ENCODE measurements around the gene TMEM108. TPM values are rescaled to one million over a fixed set of nuclear protein-coding genes. Genes with fewer than 3 reads are reported as not detected.

TMEM108 gene
- total and polyA plus RNA-seq, 2 experiments from 2014 or later: 7.4 to 15.3 TPM

- TF ChIP-seq ZNF462 (CRISPR knock-in tag; IDR thresholded peaks at IDR 0.05) (no peak), EZH2 (IDR thresholded peaks at IDR 0.05; ENCODE audit: low read depth, unreplicated experiment) (no peak), EZH2phosphoT487 (IDR thresholded peaks at IDR 0.05; ENCODE audit: unreplicated experiment) (no peak), CREB1 (CRISPR knock-in tag; IDR thresholded peaks at IDR 0.05; ENCODE audit: low read depth) (no peak), ETS1 (IDR thresholded peaks at IDR 0.05) (no peak)
These were observed 211.3 kb downstream of the TMEM108 start (continued) for GRCh38 chr3:133249490-133249889.

- H3F3A ChIP-seq (replicated peaks; ENCODE audit: low read depth): no peaks in the 10 kb centered on the region
- TF ChIP-seq ZNF114 (CRISPR knock-in tag; IDR thresholded peaks at IDR 0.05) (no peak), CREB1 (CRISPR knock-in tag; IDR thresholded peaks at IDR 0.05; ENCODE audit: low read depth) (no peak), JUNB (IDR thresholded peaks at IDR 0.05; ENCODE audit: unreplicated experiment) (no peak), REST (IDR thresholded peaks at IDR 0.05; ENCODE audit: unreplicated experiment) (no peak), EZH2phosphoT487 (IDR thresholded peaks at IDR 0.05; ENCODE audit: unreplicated experiment) (no peak), ETS1 (IDR thresholded peaks at IDR 0.05) (no peak)
These were observed 216.0 kb downstream of the TMEM108 start for GRCh38 chr3:133254151-133254550.

More at GRCh38 chr3:133254151-133254550, 216.0 kb downstream of the TMEM108 start:
- H4K20me1 ChIP-seq (replicated peaks; ENCODE audit: insufficient read depth): no peaks in the 10 kb centered on the region
- H3K4me2 ChIP-seq: no peak overlapping the region
- Mint-ChIP-seq H3K9me3 (no peaks in the 10 kb centered on the region; the same call in 2 of the 3 replicates), H3K27ac (no peak overlapping the region), H3K4me1 (no peaks in the 10 kb centered on the region; the same call in 2 of the 3 replicates), H3K4me3 (no peak overlapping the region), H3K36me3 (ENCODE audit: low read depth) (no peaks in the 10 kb centered on the region; the same call in 2 of the 3 replicates), H3K27me3 (ENCODE audit: insufficient read depth, low read depth, poor library complexity) (no peaks in the 10 kb centered on the region)
- no peaks in the 10 kb centered on the region; the same call in 1 of the 2 replicates for H3K9me2 ChIP-seq (ENCODE audit: insufficient read depth)
- no peak overlapping the region for H2AFZ ChIP-seq
- H3K79me2 ChIP-seq (replicated peaks; ENCODE audit: insufficient read depth): no peaks in the 10 kb centered on the region
- H3K27ac ChIP-seq (ENCODE audit: low read depth): no peak overlapping the region
- H3K4me1 ChIP-seq (ENCODE audit: insufficient read depth): no peaks in the 10 kb centered on the region
- DNase-seq (ENCODE audit: low spot score): no peak
- no peaks in the 10 kb centered on the region for H3K36me3 ChIP-seq (ENCODE audit: insufficient read depth)
- no peak overlapping the region for H3K4me3 ChIP-seq
- H3K27me3 ChIP-seq (ENCODE audit: insufficient read depth): no peaks in the 10 kb centered on the region
- no peak for ATAC-seq
